ENCODE results near the gene MSI2.

DNA sequence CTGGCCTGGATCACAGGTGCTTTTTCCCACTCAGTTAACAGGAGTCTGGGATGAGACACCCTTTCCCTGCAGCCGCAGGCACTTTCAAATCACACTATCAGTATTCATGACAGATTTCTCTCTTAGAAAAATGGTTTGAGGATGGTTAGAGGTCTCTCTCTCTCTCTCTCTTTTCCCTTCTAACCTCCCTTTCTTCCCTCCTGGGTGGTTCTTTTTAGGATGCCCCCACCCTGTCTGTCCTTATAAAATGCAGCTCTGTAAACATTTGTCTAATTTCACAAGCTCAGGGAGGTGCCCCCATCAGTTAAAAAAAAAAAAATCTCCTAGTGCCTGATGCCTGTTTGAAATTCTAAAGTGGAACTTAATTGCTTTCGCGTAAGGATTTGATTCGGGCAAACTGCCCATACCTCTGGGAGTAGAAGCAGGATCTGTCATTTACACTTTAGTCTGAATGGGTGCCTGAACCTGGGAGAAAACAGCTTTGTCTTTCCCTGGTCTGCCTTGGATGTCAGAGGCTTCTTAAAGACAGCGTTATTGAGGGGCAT is 329.9 kb downstream of the MSI2 start:
- TF ChIP-seq EZH2 (IDR thresholded peaks at IDR 0.05; ENCODE audit: insufficient read depth, poor library complexity, severe bottlenecking) (no peak), EZH2phosphoT487 (IDR thresholded peaks at IDR 0.05; ENCODE audit: insufficient read depth, low read depth) (no peak)

All from GM23248 (cell line).